ENCODE measurements around the gene CNBD2.
A peak's percentile ranks its signal among the peaks of the same experiment; 100 is the strongest.
"Not testable (repeated sequence)": the region's sequence is repeated elsewhere in the genome, so short reads cannot be mapped to it uniquely, and the experiment has no call there.

CNBD2 gene

GRCh38 chr20:36064658-36065426 is 96.5 kb downstream of the CNBD2 start:
- DNase-seq: peak; percentile 63

GRCh38 chr20:36065427-36065998 is 97.1 kb downstream of the CNBD2 start:
- no peak for DNase-seq

- DNase-seq: no peak
These were observed 98.4 kb downstream of the CNBD2 start for GRCh38 chr20:36066777-36067176.

- not testable (repeated sequence) for DNase-seq
These were observed 100.1 kb downstream of the CNBD2 start for GRCh38 chr20:36068526-36068925.

- DNase-seq: no peak
These were observed 102.1 kb downstream of the CNBD2 start for GRCh38 chr20:36070451-36070850.

- no peak for DNase-seq
These were observed 103.5 kb downstream of the CNBD2 start for GRCh38 chr20:36071848-36072247.

GRCh38 chr20:36074983-36075382 is 106.6 kb downstream of the CNBD2 start:
- DNase-seq: no peak

- DNase-seq: not testable (repeated sequence)
These were observed 109.4 kb downstream of the CNBD2 start for GRCh38 chr20:36077762-36078161.

- no peak for DNase-seq
These were observed 111.1 kb downstream of the CNBD2 start for GRCh38 chr20:36079486-36079885.

- not testable (repeated sequence) for DNase-seq
These were observed 111.6 kb downstream of the CNBD2 start for GRCh38 chr20:36079984-36080383.
